Ovary (tissue), 9 donors: ENCODE measurements around the gene RGL1. TPM values are rescaled to one million over a fixed set of nuclear protein-coding genes. Genes with fewer than 3 reads are reported as not detected.

ENCODE experiments used
- DNase-seq, 5 donors: peaks; one replicate each; pipeline ENCODE4 v3.0.0-alpha.2; 2019 to 2020
- H3K27ac ChIP-seq, 2 donors: fragments of 200-600 bp; one replicate each; pipeline versions ENCODE4 v1.5.1 to v1.8.0; 2019 to 2022
- H3K27me3 ChIP-seq: fragments of 200-600 bp; one replicate; pipeline ENCODE4 v1.8.0; 2022
- H3K36me3 ChIP-seq: fragments of 200-600 bp; sonication (generic); one replicate; pipeline ENCODE4 v1.5.1; 2019
- H3K4me1 ChIP-seq: one replicate; pipeline ENCODE4 v1.8.1; 2013; ENCODE audit warnings: mild to moderate bottlenecking, moderate library complexity; ENCODE audit not compliant: insufficient read depth
- H3K4me3 ChIP-seq: fragments of 200-600 bp; sonication (generic); one replicate; pipeline ENCODE4 v1.5.1; 2017
- H3K9me3 ChIP-seq, 2 donors: fragments of 200-600 bp in 1 of 2; sonication (generic) in 1 of 2; one replicate each; pipeline versions ENCODE4 v1.5.1 to v1.8.1; 2013 to 2019; ENCODE audit warnings: mild to moderate bottlenecking in 1 of 2, moderate library complexity in 1 of 2
- EP300 ChIP-seq: sonication (generic); formaldehyde crosslinking; IDR thresholded peaks from one replicate; pipeline ENCODE4 v1.6.1; 2017; ENCODE audit warnings: antibody characterized with exemption
- POLR2A ChIP-seq: fragments of 450-650 bp; IDR thresholded peaks from one replicate; pipeline ENCODE4 v1.6.1; 2017; ENCODE audit warnings: antibody characterized with exemption, mild to moderate bottlenecking, moderate library complexity
- WGBS, 3 donors: extraction: QIAGEN DNeasy Blood & Tissue Kit in 1 of 3; methylation state at CpG; one replicate each; pipeline versions ENCODE4 v1.1.5 to v1.1.7; 2013 to 2017; 5-methylcytosine and 5-hydroxymethylcytosine counted together
- intact Hi-C, 4 donors: fragments of 100-400 bp; cut with DNase I; formaldehyde crosslinking; loops; one replicate each; pipeline versions ENCODE4 v1.11.0 to v1.15.1; 2022 to 2023
- polyA plus RNA-seq, 2 donors: library from polyadenylated mRNA; stranded (reverse); fragments of 200-250 nt in 1 of 2; fragments of 350-450 nt in 1 of 2; fragmentation: Illumina TruSeq in 1 of 2; extraction: RNeasy Lipid Tissue Mini Kit (QIAGEN cat#74804) in 1 of 2; gene quantifications; one replicate each; pipeline ENCODE4 v1.2.3, GENCODE V29; 2013 to 2014
- total RNA-seq, 7 donors: library from RNA; depleted of rRNA in 2 of 7; stranded (reverse); fragments of >200 nt in 2 of 7; fragmentation: NEBNext Ultra II Directional in 3 of 7; extraction: Animal tissue kit (Norgen Biotek cat#: 25700) in 3 of 7; gene quantifications; one replicate each; pipeline versions ENCODE4 v1.1.0 to v1.2.4, GENCODE V29; 2016 to 2023
- TF ChIP-seq, protein P1 (sequence below), 3 donors: fragments of 450-650 bp in 2 of 3; fragments of 200-600 bp in 1 of 3; IDR thresholded peaks; one replicate each; pipeline versions ENCODE4 v1.5.1 to v1.8.0; 2016 to 2022; ENCODE audit warnings: antibody characterized with exemption in 3 of 3, mild to moderate bottlenecking in 1 of 3
- donor health status: DM: no; HTN: no; CAD: no; lungs with moderate emphysema.
- donor health status: DM: no; HTN: no; CAD: no.
- donor health status: Bipolar disorder and iron deficiency.
- donor health status: DM: yes; HTN: yes; CAD: no.
- donor health status: DM: no; HTN: no; CAD: no.
- donor health status: DM: yes; HTN: yes; CAD: no.

The RGL1 gene
- total and polyA plus RNA-seq, 9 donors, result 14.3 to 61.6 (median 25.7) TPM

DNA sequence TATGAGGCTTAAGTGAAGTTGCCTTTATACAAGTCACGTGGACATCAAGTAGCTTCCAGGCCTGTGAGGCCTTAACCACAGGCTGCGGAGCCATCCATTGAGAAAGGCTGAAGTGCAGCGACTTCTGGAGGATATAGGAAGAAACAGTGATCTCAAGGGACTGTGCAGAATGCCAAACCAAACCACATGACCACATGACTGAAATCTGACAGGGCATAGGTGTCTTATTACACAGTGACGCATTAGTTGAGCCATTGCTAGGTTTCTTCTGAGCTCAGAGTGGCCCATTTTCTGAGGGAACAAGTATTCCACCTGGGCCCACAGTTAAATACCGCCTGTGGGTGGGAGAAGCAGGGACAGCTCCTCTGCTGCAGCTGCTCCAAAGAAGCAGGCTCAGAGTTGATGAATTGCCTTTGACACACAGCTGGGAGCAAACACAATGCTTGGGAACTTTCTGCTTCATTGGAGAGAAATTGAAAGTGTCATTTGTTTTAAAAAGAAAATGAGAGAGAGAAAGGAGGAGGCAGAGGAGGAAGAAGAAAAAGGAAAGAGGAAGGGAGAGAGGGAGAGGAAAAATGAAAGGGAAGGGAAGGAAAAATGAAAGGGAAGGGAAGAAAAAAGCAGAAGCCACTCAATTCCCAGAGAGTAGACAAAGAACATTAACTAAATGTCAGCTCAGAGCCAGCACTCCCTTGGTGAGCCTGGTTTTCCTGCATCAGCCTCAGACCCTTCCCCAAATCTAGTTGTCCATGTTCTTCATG, 138.2 kb downstream of the RGL1 start:
- TF ChIP-seq POLR2A (no peak), EP300 (no peak)
- TF ChIP-seq, protein P1, sequence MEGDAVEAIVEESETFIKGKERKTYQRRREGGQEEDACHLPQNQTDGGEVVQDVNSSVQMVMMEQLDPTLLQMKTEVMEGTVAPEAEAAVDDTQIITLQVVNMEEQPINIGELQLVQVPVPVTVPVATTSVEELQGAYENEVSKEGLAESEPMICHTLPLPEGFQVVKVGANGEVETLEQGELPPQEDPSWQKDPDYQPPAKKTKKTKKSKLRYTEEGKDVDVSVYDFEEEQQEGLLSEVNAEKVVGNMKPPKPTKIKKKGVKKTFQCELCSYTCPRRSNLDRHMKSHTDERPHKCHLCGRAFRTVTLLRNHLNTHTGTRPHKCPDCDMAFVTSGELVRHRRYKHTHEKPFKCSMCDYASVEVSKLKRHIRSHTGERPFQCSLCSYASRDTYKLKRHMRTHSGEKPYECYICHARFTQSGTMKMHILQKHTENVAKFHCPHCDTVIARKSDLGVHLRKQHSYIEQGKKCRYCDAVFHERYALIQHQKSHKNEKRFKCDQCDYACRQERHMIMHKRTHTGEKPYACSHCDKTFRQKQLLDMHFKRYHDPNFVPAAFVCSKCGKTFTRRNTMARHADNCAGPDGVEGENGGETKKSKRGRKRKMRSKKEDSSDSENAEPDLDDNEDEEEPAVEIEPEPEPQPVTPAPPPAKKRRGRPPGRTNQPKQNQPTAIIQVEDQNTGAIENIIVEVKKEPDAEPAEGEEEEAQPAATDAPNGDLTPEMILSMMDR (IDR thresholded peaks at IDR 0.05), result no peak
- Histone ChIP-seq H3K27me3 (no peaks in the 10 kb centered on the region), H3K4me1 (no peaks in the 10 kb centered on the region), H3K27ac (no peak overlapping the region), H3K36me3 (no peaks in the 10 kb centered on the region), H3K4me3 (no peak overlapping the region), H3K9me3 (no peaks in the 10 kb centered on the region)
- WGBS, 3 donors, result 72 to 74% (median 72%) methylated on average over 5 of the region's 5 CpGs
- intact Hi-C loops, result no loop called here
- no peak for DNase-seq

DNA sequence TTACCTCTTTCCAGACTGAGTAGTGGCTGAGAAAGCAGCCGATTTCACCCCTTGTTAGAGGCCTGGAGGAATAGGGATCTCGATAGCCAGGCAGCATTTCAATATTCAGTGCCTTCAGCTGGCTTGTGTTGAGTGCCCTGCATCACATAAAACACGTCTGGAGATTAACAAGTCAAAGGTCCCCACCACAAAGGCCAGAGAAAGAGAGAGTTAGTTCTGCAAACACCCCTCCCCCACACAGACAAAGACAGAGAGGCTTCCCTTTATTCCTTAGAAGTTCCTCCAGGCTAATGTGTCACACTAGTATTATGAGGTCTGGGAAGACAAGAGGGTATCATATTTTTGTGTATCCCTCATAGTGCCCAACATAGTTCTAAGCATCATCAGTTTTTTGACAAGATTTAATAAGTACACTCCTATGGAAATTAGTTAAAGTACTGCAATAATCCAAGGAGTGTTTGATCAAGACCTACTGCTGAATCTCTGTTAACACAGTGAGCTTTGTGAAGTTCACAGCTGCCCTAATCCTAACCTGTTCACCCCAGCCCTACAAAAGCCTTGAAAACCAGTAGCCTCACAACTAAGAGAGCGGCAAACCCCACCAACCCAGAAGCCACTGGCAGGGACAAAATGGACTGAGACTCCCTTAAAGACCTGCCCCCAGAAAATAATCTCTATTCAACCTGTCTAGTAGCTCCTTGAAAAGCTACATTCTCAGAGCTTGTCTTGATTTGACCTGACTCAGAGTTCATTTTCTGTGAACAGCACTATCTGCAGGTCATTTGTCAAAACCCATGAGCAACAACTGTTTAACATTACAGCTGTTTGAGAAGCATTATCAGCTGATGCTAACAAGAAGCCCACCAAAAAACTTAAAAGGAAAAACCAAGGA, 140.8 kb downstream of the RGL1 start:
- Histone ChIP-seq H3K4me1 (no peaks in the 10 kb centered on the region), H3K36me3 (no peaks in the 10 kb centered on the region), H3K9me3 (no peaks in the 10 kb centered on the region), H3K27me3 (no peaks in the 10 kb centered on the region), H3K27ac (no peak overlapping the region), H3K4me3 (no peak overlapping the region)
- WGBS, 3 donors, result 51 to 71% (median 59%) methylated on average over 4 of the region's 4 CpGs
- no peak for TF ChIP-seq EP300
- TF ChIP-seq POLR2A, result no peak
- TF ChIP-seq, protein P1 (IDR thresholded peaks at IDR 0.05), result no peak
- intact Hi-C loops, result no loop called here
- no peak for DNase-seq

DNA sequence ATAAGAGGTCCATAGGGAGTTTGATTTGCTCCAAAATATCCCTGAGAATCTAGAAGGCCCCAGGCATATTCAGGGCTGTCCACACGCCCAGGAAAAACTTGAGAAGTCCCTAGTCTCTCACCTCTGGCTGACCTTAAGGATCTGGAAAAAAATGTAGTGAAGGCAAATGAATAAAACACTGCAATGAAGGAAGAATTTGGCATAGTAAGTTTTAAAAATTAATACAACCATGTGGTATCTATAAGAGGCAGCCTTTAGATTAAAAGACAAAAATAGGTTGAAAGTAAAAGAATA, 141.3 kb downstream of the RGL1 start:
- Histone ChIP-seq H3K27me3 (no peaks in the 10 kb centered on the region), H3K27ac (no peak overlapping the region), H3K36me3 (no peaks in the 10 kb centered on the region), H3K4me3 (no peak overlapping the region), H3K9me3 (no peaks in the 10 kb centered on the region), H3K4me1 (no peaks in the 10 kb centered on the region)
- TF ChIP-seq EP300 (no peak), POLR2A (no peak)
- TF ChIP-seq, protein P1 (IDR thresholded peaks at IDR 0.05), result no peak
- no peak for DNase-seq
- WGBS, 3 donors, result 74 to 82% (median 80%) methylated on average over 1 of the region's 1 CpG
- intact Hi-C loops, result no loop called here

DNA sequence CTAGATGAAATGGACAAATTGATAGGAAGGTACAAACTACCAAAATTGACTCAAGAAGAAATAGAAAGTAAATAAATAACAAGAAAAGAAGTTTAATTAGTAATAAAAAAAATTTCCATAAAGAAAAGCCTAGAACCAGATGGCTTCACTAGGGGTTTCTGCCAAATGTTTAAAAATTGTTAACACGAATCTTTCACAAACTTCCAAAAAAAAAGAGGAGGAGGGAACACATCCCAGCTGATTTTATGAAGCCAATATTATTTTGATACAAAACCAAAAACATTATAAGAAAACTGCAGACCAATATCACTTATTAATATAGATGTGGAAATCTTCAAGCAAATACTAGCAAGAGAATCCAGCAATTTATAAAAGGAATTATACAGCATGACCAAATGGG, 143.1 kb downstream of the RGL1 start:
- TF ChIP-seq, protein P1 (IDR thresholded peaks at IDR 0.05), result no peak
- TF ChIP-seq POLR2A (no peak), EP300 (no peak)
- H3K36me3 ChIP-seq, result no peaks in the 10 kb centered on the region
- no peak overlapping the region for H3K27ac ChIP-seq
- intact Hi-C loops, result no loop called here
- no peaks in the 10 kb centered on the region for H3K27me3 ChIP-seq
- H3K9me3 ChIP-seq, result no peaks in the 10 kb centered on the region
- 31 to 49% (median 48%) methylated on average over 1 of the region's 1 CpG for WGBS, 3 donors
- H3K4me1 ChIP-seq, result no peaks in the 10 kb centered on the region
- H3K4me3 ChIP-seq, result no peak overlapping the region
- no peak for DNase-seq
